ENCODE data around the gene ABCB9.

Gene ABCB9

DNA sequence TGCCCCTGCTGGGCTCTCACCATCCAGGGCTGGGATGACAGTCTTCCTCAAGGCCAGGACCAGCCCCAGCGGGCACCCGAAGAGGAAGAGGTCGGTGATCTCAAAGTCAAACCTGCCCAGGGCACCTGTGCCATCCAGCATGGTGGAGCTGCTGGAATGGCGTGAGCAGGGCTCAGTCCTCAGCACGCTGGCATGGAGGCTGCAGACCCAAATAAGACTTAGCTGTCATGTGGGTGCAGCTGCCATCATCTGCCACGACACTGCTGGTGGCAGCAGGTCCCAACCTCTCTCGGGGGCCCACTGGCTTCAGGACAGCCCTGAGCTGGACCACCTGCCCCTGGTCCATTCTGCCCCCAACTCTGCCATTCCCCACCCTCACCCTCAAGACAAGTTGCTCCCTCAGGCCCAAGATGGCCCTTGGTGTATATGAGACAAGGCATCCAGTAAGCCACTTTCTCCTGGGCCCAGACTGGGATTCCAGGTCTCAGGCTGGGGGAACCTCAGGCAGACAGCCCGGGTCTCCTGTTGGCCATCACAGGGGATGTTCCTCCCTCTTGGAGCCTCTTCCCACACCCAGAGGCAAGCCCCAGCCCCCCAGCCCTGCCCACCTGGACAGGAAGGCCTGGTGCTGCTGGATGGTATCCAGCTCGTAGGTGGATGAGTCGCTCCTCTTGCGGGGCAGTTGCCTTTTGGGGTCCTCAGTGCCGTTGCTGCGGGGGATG lies 28.7 kb upstream of the ABCB9 start:
- no peak overlapping the region for H3K4me3 ChIP-seq (ENCODE audit: low read depth, low read length)
- DNase-seq (ENCODE audit: low read depth), result no peak
- TF ChIP-seq, protein P1, sequence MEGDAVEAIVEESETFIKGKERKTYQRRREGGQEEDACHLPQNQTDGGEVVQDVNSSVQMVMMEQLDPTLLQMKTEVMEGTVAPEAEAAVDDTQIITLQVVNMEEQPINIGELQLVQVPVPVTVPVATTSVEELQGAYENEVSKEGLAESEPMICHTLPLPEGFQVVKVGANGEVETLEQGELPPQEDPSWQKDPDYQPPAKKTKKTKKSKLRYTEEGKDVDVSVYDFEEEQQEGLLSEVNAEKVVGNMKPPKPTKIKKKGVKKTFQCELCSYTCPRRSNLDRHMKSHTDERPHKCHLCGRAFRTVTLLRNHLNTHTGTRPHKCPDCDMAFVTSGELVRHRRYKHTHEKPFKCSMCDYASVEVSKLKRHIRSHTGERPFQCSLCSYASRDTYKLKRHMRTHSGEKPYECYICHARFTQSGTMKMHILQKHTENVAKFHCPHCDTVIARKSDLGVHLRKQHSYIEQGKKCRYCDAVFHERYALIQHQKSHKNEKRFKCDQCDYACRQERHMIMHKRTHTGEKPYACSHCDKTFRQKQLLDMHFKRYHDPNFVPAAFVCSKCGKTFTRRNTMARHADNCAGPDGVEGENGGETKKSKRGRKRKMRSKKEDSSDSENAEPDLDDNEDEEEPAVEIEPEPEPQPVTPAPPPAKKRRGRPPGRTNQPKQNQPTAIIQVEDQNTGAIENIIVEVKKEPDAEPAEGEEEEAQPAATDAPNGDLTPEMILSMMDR (conservative IDR thresholded peaks at IDR 0.05; ENCODE audit: low read depth, low read length), result no peak

DNA sequence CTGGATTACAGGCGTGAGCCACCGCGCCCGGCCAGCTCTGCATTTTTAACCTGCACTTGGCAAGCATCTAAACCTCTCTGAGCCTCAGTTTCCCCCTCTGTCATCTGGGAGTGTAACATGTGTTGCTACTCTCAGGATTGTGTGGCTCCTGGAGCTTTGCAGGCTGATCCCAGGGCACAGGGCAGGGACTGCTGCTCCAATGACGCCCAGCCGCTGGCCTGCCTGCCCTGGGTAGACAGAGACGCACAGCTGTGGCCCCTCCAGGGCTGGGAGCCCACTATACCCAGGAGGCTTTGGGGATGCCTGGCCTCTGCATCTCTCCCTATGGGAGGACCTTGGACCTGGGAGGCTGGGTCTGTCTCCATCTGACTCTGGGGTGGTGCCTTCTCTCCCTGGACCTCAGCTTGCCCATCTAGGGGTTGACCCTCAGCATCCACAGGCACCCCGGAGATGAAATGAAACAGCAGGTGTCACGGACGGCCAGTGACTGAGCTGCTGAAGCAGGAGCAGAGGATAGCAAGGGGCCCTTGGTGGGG lies 27.9 kb upstream of the ABCB9 start:
- H3K4me3 ChIP-seq (ENCODE audit: low read depth, low read length), result no peak overlapping the region
- no peak for DNase-seq (ENCODE audit: low read depth)
- TF ChIP-seq, protein P1 (conservative IDR thresholded peaks at IDR 0.05; ENCODE audit: low read depth, low read length), result no peak

DNA sequence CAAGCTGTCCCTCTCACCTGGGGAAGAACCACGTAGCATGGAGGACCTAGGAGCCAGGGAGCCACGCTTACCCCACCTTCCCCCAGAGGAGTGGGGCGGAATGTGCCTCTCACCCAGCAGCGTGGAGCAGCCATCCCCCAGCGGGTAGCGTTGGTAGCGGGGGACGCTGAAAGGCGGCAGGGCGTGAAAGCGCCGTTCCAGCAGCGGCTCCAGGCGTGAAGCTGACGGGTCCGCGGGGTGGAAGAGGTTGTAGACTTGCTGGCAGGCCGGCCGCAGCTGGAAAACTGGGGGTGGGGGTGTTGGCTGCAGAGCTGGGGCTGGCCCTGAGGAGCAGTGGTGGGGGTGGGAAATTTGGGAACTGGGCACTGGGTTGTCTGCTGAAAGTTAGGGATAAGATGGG lies 26.1 kb upstream of the ABCB9 start:
- DNase-seq (ENCODE audit: low read depth), result no peak
- TF ChIP-seq, protein P1 (conservative IDR thresholded peaks at IDR 0.05; ENCODE audit: low read depth, low read length), result no peak
- no peak overlapping the region for H3K4me3 ChIP-seq (ENCODE audit: low read depth, low read length)

DNA sequence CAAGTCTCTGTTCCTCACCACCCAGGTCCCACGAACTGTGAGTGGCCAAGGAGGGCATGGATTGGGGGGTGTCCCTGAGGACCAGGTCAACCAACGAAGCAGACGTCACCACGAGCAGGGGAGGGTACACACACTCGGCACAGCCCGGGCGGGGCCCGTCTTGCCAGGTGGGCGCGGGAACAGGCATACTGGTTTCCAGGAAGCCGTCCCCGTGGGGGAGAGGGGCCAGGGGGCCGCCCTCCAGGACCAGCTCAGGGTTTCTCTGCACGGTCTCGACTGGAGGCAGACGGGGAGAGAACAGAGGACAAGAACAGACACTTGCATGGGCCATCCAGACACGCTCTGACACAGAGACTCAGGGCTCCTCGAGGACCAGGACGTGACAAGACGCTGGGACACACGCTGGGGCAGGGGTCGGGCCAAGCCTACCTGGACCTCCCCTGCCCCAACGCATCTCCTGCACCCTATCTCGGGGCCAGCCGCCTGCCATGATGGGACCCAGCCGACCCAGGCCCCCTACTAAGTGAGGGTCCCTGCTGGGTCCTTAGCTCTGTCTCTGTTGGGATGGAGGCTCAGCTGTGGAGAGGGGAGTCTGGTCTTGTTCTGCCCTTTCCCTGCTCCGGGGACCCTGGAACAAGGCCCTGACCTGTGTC lies 25.5 kb upstream of the ABCB9 start:
- no peak for DNase-seq (ENCODE audit: low read depth)
- no peak overlapping the region for H3K4me3 ChIP-seq (ENCODE audit: low read depth, low read length)
- TF ChIP-seq, protein P1 (conservative IDR thresholded peaks at IDR 0.05; ENCODE audit: low read depth, low read length), result no peak

DNA sequence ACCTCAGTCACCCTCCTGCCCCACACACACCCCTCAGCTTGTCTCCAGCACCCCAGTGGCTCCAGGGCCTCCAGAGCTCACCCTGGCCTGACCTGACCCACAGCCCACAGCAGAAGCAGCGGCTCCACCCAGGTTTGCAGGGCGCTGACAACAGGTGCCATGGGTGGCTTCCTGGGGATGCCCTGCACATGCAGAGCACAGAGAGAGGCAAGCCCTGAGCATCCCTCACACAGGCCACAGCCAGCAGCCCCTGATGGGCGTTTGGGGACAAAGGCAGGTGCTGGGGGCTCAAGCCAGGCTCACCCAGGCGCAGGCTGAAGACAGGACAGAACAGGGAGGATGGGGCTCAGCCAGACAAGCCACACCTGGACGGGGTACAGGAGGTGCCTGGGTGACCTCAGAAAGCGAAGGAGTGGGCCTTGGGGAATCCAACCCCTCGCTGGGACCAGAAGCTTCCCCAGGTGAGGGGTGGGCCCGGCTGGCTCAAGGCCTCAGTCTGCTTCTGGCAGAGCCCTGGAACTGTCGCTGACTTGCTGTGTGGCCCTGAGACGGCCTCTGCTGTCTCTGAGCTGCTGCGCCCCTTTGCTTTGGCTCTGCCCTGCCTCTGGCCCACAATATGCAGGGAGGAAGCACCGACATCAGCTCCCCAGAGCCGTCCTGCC lies 24.8 kb upstream of the ABCB9 start:
- DNase-seq (ENCODE audit: low read depth), result no peak
- H3K4me3 ChIP-seq (ENCODE audit: low read depth, low read length), result no peak overlapping the region
- TF ChIP-seq, protein P1 (conservative IDR thresholded peaks at IDR 0.05; ENCODE audit: low read depth, low read length), result no peak

DNA sequence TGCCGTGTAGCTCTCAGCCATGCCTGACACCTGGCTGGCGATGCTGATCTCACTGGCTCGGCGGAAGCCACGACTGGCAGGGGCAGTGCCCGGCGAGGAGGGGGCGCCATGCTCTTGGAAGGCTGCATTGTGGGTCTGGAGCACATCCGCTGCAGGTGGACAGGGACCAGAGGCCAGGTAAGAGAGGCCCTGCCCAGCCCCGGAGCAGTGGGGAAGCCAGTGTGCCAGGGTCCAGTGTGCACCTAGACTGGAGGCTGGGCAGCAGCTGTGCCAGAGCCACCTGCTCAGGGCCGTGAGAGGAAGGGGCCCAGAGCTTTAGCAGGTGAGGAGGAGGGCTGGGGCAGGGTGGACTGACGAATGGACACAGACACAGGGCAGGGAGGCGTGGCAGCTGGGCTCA lies 24.3 kb upstream of the ABCB9 start:
- H3K4me3 ChIP-seq (ENCODE audit: low read depth, low read length), result no peak overlapping the region
- no peak for DNase-seq (ENCODE audit: low read depth)
- TF ChIP-seq, protein P1 (conservative IDR thresholded peaks at IDR 0.05; ENCODE audit: low read depth, low read length), result no peak
